ENCODE measurements around the gene NOL9. TPM values are rescaled to one million over a fixed set of nuclear protein-coding genes. Genes with fewer than 3 reads are reported as not detected.
"Not testable (repeated sequence)": the region's sequence is repeated elsewhere in the genome, so short reads cannot be mapped to it uniquely, and the experiment has no call there.

Gene NOL9
- total RNA-seq, 3 donors from 2014 or later (not counting 1 experiment from before 2014, with no cell fraction given), result 40.7 to 53.3 (median 52.0) TPM

- peaks cover 48% of the 10 kb centered on the region for H3K4me1 ChIP-seq (ENCODE audit: control insufficient read depth, insufficient read depth, low read length)
- intact Hi-C loops (cut with micrococcal nuclease), result loop anchor here (1.0 to 5.0 kb wide), 3 partner anchors 23 to 575 kb away; partner anchors contain the start of genes CAMTA1 and ZBTB48
- H3K27ac Mint-ChIP-seq, result peak overlapping the region; percentile 93 to 99
These were observed 47.8 kb upstream of the NOL9 start for GRCh38 chr1:6601923-6602668.

GRCh38 chr1:6601049-6601922, 47.0 kb upstream of the NOL9 start:
- Mint-ChIP-seq H3K36me3 (no peaks in the 10 kb centered on the region), H3K4me3 (peak overlapping the region; percentile 98), H3K4me1 (peaks cover 42 to 45% of the 10 kb centered on the region in 2 donors), H3K27ac (peak overlapping the region; percentile 93 to 99), H3K27me3 (ENCODE audit: low read depth in 2 of 2) (no peaks in the 10 kb centered on the region), H3K9me3 (no peaks in the 10 kb centered on the region)
- under 1% methylated on average over 40 of the region's 40 CpGs for WGBS (ENCODE audit: insufficient coverage)
- ATAC-seq (peak; percentile 42 to 53 (median 48)), DNase-seq (peak; percentile 71 to 85)
- TF ChIP-seq CTCF (IDR thresholded peaks at IDR 0.05), result no peak
- intact Hi-C loops (cut with micrococcal nuclease), result loop anchor here (1.0 to 5.0 kb wide), 3 partner anchors 22 to 574 kb away; partner anchors contain the start of genes CAMTA1 and ZBTB48
- Histone ChIP-seq H3K27ac (ENCODE audit: low read length) (peak overlapping the region; percentile 65), H3K36me3 (ENCODE audit: control insufficient read depth, insufficient read depth, low read length) (peaks cover 17% of the 10 kb centered on the region), H3K27me3 (ENCODE audit: control insufficient read depth, insufficient read depth, low read length) (no peaks in the 10 kb centered on the region), H3K4me3 (ENCODE audit: low read length) (peak overlapping the region; percentile 82), H3K4me1 (ENCODE audit: control insufficient read depth, insufficient read depth, low read length) (peaks cover 54% of the 10 kb centered on the region), H3K9me3 (ENCODE audit: control insufficient read depth, insufficient read depth, low read length) (no peaks in the 10 kb centered on the region)

More at GRCh38 chr1:6601923-6602668, 47.8 kb upstream of the NOL9 start:
- no peaks in the 10 kb centered on the region for H3K36me3 Mint-ChIP-seq
- Histone ChIP-seq H3K9me3 (ENCODE audit: control insufficient read depth, insufficient read depth, low read length) (no peaks in the 10 kb centered on the region), H3K36me3 (ENCODE audit: control insufficient read depth, insufficient read depth, low read length) (peaks cover 11% of the 10 kb centered on the region), H3K4me3 (ENCODE audit: low read length) (peak overlapping the region; percentile 82), H3K27ac (ENCODE audit: low read length) (peak overlapping the region; percentile 65), H3K27me3 (ENCODE audit: control insufficient read depth, insufficient read depth, low read length) (no peaks in the 10 kb centered on the region)
- no peaks in the 10 kb centered on the region for H3K27me3 Mint-ChIP-seq (ENCODE audit: low read depth in 2 of 2)
- peak overlapping the region; percentile 98 for H3K4me3 Mint-ChIP-seq
- no peak for TF ChIP-seq CTCF (IDR thresholded peaks at IDR 0.05)
- WGBS (ENCODE audit: insufficient coverage), result under 1% methylated on average over 103 of the region's 103 CpGs
- H3K9me3 Mint-ChIP-seq, result no peaks in the 10 kb centered on the region
- DNase-seq, result peak; percentile 39 to 61
- peaks cover 42% of the 10 kb centered on the region in 2 donors for H3K4me1 Mint-ChIP-seq
- ATAC-seq, result peak; percentile 27 to 46 (median 45)

- ATAC-seq, result peak in 1 of 3 donors; percentile 1
- 18% methylated on average over 10 of the region's 10 CpGs for WGBS (ENCODE audit: insufficient coverage)
These were observed 46.2 kb upstream of the NOL9 start for GRCh38 chr1:6600410-6601048.

GRCh38 chr1:6599991-6600390, 45.7 kb upstream of the NOL9 start:
- WGBS (ENCODE audit: insufficient coverage), result 20% methylated on average over 7 of the region's 8 CpGs
- intact Hi-C loops (cut with micrococcal nuclease), result loop anchor here (5.0 kb wide), 2 partner anchors 187 to 573 kb away; partner anchors contain the start of gene CAMTA1
- not testable (repeated sequence) for H3K9me3 Mint-ChIP-seq; ATAC-seq; H3K36me3 Mint-ChIP-seq; H3K27me3 Mint-ChIP-seq (ENCODE audit: low read depth in 2 of 2); H3K9me3 ChIP-seq (ENCODE audit: control insufficient read depth, insufficient read depth, low read length); DNase-seq; H3K27me3 ChIP-seq (ENCODE audit: control insufficient read depth, insufficient read depth, low read length)
- peaks cover 50 to 52% of the 10 kb centered on the region in 2 donors for H3K4me1 Mint-ChIP-seq
- peak overlapping the region; percentile 65 for H3K27ac ChIP-seq (ENCODE audit: low read length)
- H3K4me3 ChIP-seq (ENCODE audit: low read length), result peak overlapping the region; percentile 82
- peak overlapping the region; percentile 93 to 99 for H3K27ac Mint-ChIP-seq
- peaks cover 54% of the 10 kb centered on the region for H3K4me1 ChIP-seq (ENCODE audit: control insufficient read depth, insufficient read depth, low read length)
- H3K36me3 ChIP-seq (ENCODE audit: control insufficient read depth, insufficient read depth, low read length), result peaks cover 26% of the 10 kb centered on the region
- peak overlapping the region; percentile 98 for H3K4me3 Mint-ChIP-seq

More at GRCh38 chr1:6600410-6601048, 46.2 kb upstream of the NOL9 start:
- no peaks in the 10 kb centered on the region for H3K9me3 Mint-ChIP-seq
- Histone ChIP-seq H3K27ac (ENCODE audit: low read length) (peak overlapping the region; percentile 65), H3K4me1 (ENCODE audit: control insufficient read depth, insufficient read depth, low read length) (peaks cover 54% of the 10 kb centered on the region), H3K36me3 (ENCODE audit: control insufficient read depth, insufficient read depth, low read length) (peaks cover 22% of the 10 kb centered on the region), H3K4me3 (ENCODE audit: low read length) (peak overlapping the region; percentile 82), H3K27me3 (ENCODE audit: control insufficient read depth, insufficient read depth, low read length) (no peaks in the 10 kb centered on the region), H3K9me3 (ENCODE audit: control insufficient read depth, insufficient read depth, low read length) (no peaks in the 10 kb centered on the region)
- intact Hi-C loops (cut with micrococcal nuclease), result loop anchor here (1.0 to 5.0 kb wide), 3 partner anchors 21 to 573 kb away; partner anchors contain the start of genes CAMTA1 and ZBTB48
- no peak for TF ChIP-seq CTCF (IDR thresholded peaks at IDR 0.05)
- H3K27ac Mint-ChIP-seq, result peak overlapping the region; percentile 93 to 99
- no peaks in the 10 kb centered on the region for H3K27me3 Mint-ChIP-seq (ENCODE audit: low read depth in 2 of 2)
- H3K4me3 Mint-ChIP-seq, result peak overlapping the region; percentile 98
- DNase-seq, result no peak
- H3K4me1 Mint-ChIP-seq, result peaks cover 49 to 50% of the 10 kb centered on the region in 2 donors
- H3K36me3 Mint-ChIP-seq, result no peaks in the 10 kb centered on the region

All from natural killer cell (primary cell).